CD4-positive, alpha-beta T cell treated with Interleukin-4 for 4 hours (primary cell): ENCODE results near the gene SF1.
A peak's percentile ranks its signal among the peaks of the same experiment; 100 is the strongest.

Source experiments
- DNase-seq: peaks from one replicate; pipeline ENCODE4 v3.0.0-alpha.2; 2020

SF1 gene

GRCh38 chr11:64759722-64760719 lies 18.3 kb downstream of the SF1 start, which contains the start of gene PYGM:
Gene PYGM (minus strand): TSS chr11:64759974. CDS start chr11:64759898, 76 bp downstream.
- DNase-seq: no peak

- no peak for DNase-seq
Observed at GRCh38 chr11:64759131-64759721, 19.1 kb downstream of the SF1 start.

GRCh38 chr11:64758330-64759079 lies 19.8 kb downstream of the SF1 start:
- DNase-seq: no peak

GRCh38 chr11:64757549-64758329 lies 20.6 kb downstream of the SF1 start:
- DNase-seq: no peak

GRCh38 chr11:64755681-64756361 lies 22.5 kb downstream of the SF1 start:
- DNase-seq: no peak

GRCh38 chr11:64754919-64755662 lies 23.3 kb downstream of the SF1 start:
- DNase-seq: no peak

- DNase-seq: no peak
Observed at GRCh38 chr11:64754124-64754918, 24.0 kb downstream of the SF1 start.

GRCh38 chr11:64753380-64754123 lies 24.8 kb downstream of the SF1 start:
- no peak for DNase-seq

- no peak for DNase-seq
Observed at GRCh38 chr11:64753019-64753379, 25.3 kb downstream of the SF1 start.

- DNase-seq: no peak
Observed at GRCh38 chr11:64752175-64752970, 26.0 kb downstream of the SF1 start.

- DNase-seq: no peak
Observed at GRCh38 chr11:64751580-64751979, 26.8 kb downstream of the SF1 start.

GRCh38 chr11:64751136-64751535 lies 27.2 kb downstream of the SF1 start:
- DNase-seq: no peak

GRCh38 chr11:64750361-64751054 lies 27.8 kb downstream of the SF1 start:
- peak; percentile 24 for DNase-seq

GRCh38 chr11:64747961-64748665 lies 30.2 kb downstream of the SF1 start:
- no peak for DNase-seq

GRCh38 chr11:64746486-64746885 lies 31.9 kb downstream of the SF1 start:
- no peak for DNase-seq

GRCh38 chr11:64745521-64746328 lies 32.6 kb downstream of the SF1 start:
- peak; percentile 80 for DNase-seq

- peak; percentile 93 for DNase-seq
Observed at GRCh38 chr11:64745189-64745520, 33.2 kb downstream of the SF1 start.
